Neuronal stem cell (in vitro differentiated cells): ENCODE measurements around the gene MEGF6.

Experiments
- DNase-seq: peaks from one replicate; pipeline ENCODE4 v3.0.0-alpha.2; 2013; ENCODE audit warnings: low spot score
- H2AFZ ChIP-seq: one replicate; pipeline ENCODE4 v1.6.1; 2013; ENCODE audit warnings: mild to moderate bottlenecking, low read length, inconsistent platforms
- H2AK5ac ChIP-seq: 2 replicates; pipeline ENCODE4 v1.6.1; 2013; ENCODE audit warnings: low read depth, mild to moderate bottlenecking, inconsistent platforms, low read length, moderate library complexity, mixed read lengths
- H2BK120ac ChIP-seq: 2 replicates; pipeline ENCODE4 v1.6.1; 2013; ENCODE audit warnings: low read depth, mild to moderate bottlenecking, inconsistent platforms, low read length, moderate library complexity, mixed read lengths
- H2BK12ac ChIP-seq: one replicate; pipeline ENCODE4 v1.6.1; 2013; ENCODE audit warnings: low read length, inconsistent platforms
- H2BK15ac ChIP-seq: 2 replicates; pipeline ENCODE4 v1.6.1; 2013; ENCODE audit warnings: mild to moderate bottlenecking, low read length, inconsistent platforms, mixed read lengths
- H2BK5ac ChIP-seq: one replicate; pipeline ENCODE4 v1.6.1; 2013; ENCODE audit warnings: inconsistent platforms, mild to moderate bottlenecking, low read length, moderate library complexity
- H3K14ac ChIP-seq: one replicate; pipeline ENCODE4 v1.6.1; 2013; ENCODE audit warnings: low read length, inconsistent platforms
- H3K18ac ChIP-seq: 2 replicates; pipeline ENCODE4 v1.6.1; 2013; ENCODE audit warnings: low read length, inconsistent platforms
- H3K23ac ChIP-seq: 2 replicates; pipeline ENCODE4 v1.6.1; 2013; ENCODE audit warnings: low read depth, mild to moderate bottlenecking, mixed read lengths, low read length, inconsistent platforms; ENCODE audit not compliant: poor library complexity
- H3K27ac ChIP-seq: replicated peaks from 3 replicates; pipeline ENCODE4 v1.5.1; 2013; ENCODE audit warnings: low read length, inconsistent platforms
- H3K27me3 ChIP-seq, 3 experiments: 2 replicates each; pipeline ENCODE4 v1.6.1; 2013; ENCODE audit warnings: low read length in 3 of 3, mild to moderate bottlenecking in 2 of 3, inconsistent platforms in 1 of 3, low read depth in 1 of 3, mixed read lengths in 1 of 3, moderate library complexity in 1 of 3; ENCODE audit not compliant: control insufficient read depth in 3 of 3, insufficient read depth in 3 of 3
- H3K36me3 ChIP-seq, 2 donors: replicated peaks in 1 of 2; 2 replicates each; pipeline ENCODE4 v1.6.1; 2013; ENCODE audit warnings: low read length in 2 of 2; ENCODE audit not compliant: control insufficient read depth in 2 of 2, insufficient read depth in 2 of 2
- H3K4ac ChIP-seq: 2 replicates; pipeline ENCODE4 v1.6.1; 2013; ENCODE audit warnings: inconsistent platforms, mild to moderate bottlenecking, low read length, moderate library complexity
- H3K4me1 ChIP-seq, 2 donors: 1 replicate in 1 of 2; 2 replicates in 1 of 2; pipeline ENCODE4 v1.6.1; 2013; ENCODE audit warnings: low read length in 2 of 2, low read depth in 1 of 2; ENCODE audit not compliant: control insufficient read depth in 2 of 2, insufficient read depth in 1 of 2
- H3K4me2 ChIP-seq: one replicate; pipeline ENCODE4 v1.6.1; 2013; ENCODE audit warnings: mild to moderate bottlenecking, low read length, inconsistent platforms; ENCODE audit not compliant: insufficient read depth, poor library complexity, severe bottlenecking
- H3K4me3 ChIP-seq, 2 donors: 2 replicates each; pipeline ENCODE4 v1.5.1; 2013; ENCODE audit warnings: low read length in 2 of 2, mild to moderate bottlenecking in 2 of 2, inconsistent platforms in 1 of 2, moderate library complexity in 1 of 2
- H3K79me1 ChIP-seq: one replicate; pipeline ENCODE4 v1.6.1; 2013; ENCODE audit warnings: low read depth, mild to moderate bottlenecking, inconsistent platforms, low read length, moderate library complexity
- H3K9ac ChIP-seq: one replicate; pipeline ENCODE4 v1.6.1; 2013; ENCODE audit warnings: mild to moderate bottlenecking, low read depth, low read length, inconsistent platforms; ENCODE audit not compliant: poor library complexity
- H3K9me3 ChIP-seq, 2 donors: replicated peaks in 1 of 2; 2 replicates each; pipeline versions ENCODE3 to v1.6.1; 2013; ENCODE audit warnings: low read length in 2 of 2, mild to moderate bottlenecking in 2 of 2, inconsistent platforms in 1 of 2, low read depth in 1 of 2, mixed read lengths in 1 of 2, moderate library complexity in 1 of 2; ENCODE audit not compliant: control insufficient read depth in 2 of 2, insufficient read depth in 1 of 2
- H4K8ac ChIP-seq: one replicate; pipeline ENCODE4 v1.6.1; 2013; ENCODE audit warnings: low read depth, mild to moderate bottlenecking, inconsistent platforms, low read length, moderate library complexity
- H4K91ac ChIP-seq: one replicate; pipeline ENCODE4 v1.6.1; 2013; ENCODE audit warnings: low read length, low read depth, mild to moderate bottlenecking, inconsistent platforms; ENCODE audit not compliant: poor library complexity
- WGBS, 2 donors: extraction: QIAGEN DNeasy Blood & Tissue Kit; methylation state at CpG; one replicate each; pipeline ENCODE4 v1.1.7; 2013; ENCODE audit warnings: missing lambda C conversion rate in 2 of 2, mixed read lengths in 1 of 2; ENCODE audit not compliant: insufficient read length in 2 of 2, insufficient replicate concordance in 1 of 2; ENCODE audit errors: extremely low coverage in 2 of 2; 5-methylcytosine and 5-hydroxymethylcytosine counted together

The MEGF6 gene

DNA sequence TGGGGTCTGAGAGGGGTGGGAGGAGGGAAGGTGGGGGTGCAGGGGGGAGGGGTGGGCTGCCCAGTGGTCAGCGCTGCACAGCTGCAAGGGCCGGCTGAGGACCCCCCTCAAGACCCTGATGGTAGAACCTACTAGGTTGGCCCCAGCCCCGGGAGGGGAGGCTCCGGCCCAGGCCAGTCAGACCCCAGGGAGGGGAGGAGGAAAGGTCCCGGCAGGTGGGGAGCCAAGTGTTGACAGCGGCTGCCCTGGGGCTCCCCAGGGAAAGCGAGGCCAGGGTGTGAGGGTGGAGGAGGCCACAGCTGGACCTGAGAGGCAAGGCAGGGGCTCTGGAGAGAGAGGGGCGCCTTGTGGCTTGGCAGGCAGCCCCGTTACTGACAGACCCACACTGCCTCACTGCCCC is 31.1 kb downstream of the MEGF6 start:
- Histone ChIP-seq H3K9ac (no peak overlapping the region), H2AFZ (no peak overlapping the region), H3K27me3 (no peaks in the 10 kb centered on the region), H2BK5ac (no peak overlapping the region), H3K18ac (peak overlapping the region; percentile 17), H2BK15ac (peak overlapping the region; percentile 17), H4K8ac (no peak overlapping the region), H4K91ac (no peak overlapping the region), H2BK12ac (no peak overlapping the region), H3K79me1 (peaks cover 16% of the 10 kb centered on the region), H3K4me2 (no peak overlapping the region), H3K9me3 (peaks cover 0 to 2% of the 10 kb centered on the region in 2 donors), H3K27ac (no peak overlapping the region), H2AK5ac (no peak overlapping the region), H3K4me1 (peaks cover 0 to 2% of the 10 kb centered on the region in 2 donors), H3K36me3 (peaks cover 0 to 2% of the 10 kb centered on the region in 2 donors), H3K4me3 (no peak overlapping the region), H3K23ac (no peak overlapping the region), H2BK120ac (no peak overlapping the region), H3K4ac (no peak overlapping the region), H3K14ac (peak overlapping the region; percentile 8)
- no CpG with 5 or more reads among the region's 9 CpGs for WGBS, 2 donors
- no peak for DNase-seq

- no peak overlapping the region for H2BK15ac ChIP-seq
- DNase-seq = no peak
- no peak overlapping the region for H3K4me2 ChIP-seq
- H3K18ac ChIP-seq = peak overlapping the region; percentile 38
- no peak overlapping the region for H3K27ac ChIP-seq
- H3K4me1 ChIP-seq = peaks cover 0 to 2% of the 10 kb centered on the region in 2 donors
- H4K8ac ChIP-seq = no peak overlapping the region
- no peak overlapping the region for H4K91ac ChIP-seq
- no peak overlapping the region for H3K4me3 ChIP-seq
- no peak overlapping the region for H3K9ac ChIP-seq
- peaks cover 16% of the 10 kb centered on the region for H3K79me1 ChIP-seq
- no CpG with 5 or more reads among the region's 16 CpGs for WGBS, 2 donors
- H3K4ac ChIP-seq = no peak overlapping the region
- no peak overlapping the region for H2AK5ac ChIP-seq
- no peaks in the 10 kb centered on the region for H3K36me3 ChIP-seq
- H3K9me3 ChIP-seq = peaks cover 0 to 2% of the 10 kb centered on the region in 2 donors
- H2BK5ac ChIP-seq = no peak overlapping the region
- peak overlapping the region; percentile 20 for H3K23ac ChIP-seq
- no peak overlapping the region for H2AFZ ChIP-seq
- H3K27me3 ChIP-seq = no peaks in the 10 kb centered on the region
- H2BK12ac ChIP-seq = no peak overlapping the region
- no peak overlapping the region for H2BK120ac ChIP-seq
- no peak overlapping the region for H3K14ac ChIP-seq
Measured at GRCh38 chr1:3579626-3580025, 31.7 kb downstream of the MEGF6 start.

DNA sequence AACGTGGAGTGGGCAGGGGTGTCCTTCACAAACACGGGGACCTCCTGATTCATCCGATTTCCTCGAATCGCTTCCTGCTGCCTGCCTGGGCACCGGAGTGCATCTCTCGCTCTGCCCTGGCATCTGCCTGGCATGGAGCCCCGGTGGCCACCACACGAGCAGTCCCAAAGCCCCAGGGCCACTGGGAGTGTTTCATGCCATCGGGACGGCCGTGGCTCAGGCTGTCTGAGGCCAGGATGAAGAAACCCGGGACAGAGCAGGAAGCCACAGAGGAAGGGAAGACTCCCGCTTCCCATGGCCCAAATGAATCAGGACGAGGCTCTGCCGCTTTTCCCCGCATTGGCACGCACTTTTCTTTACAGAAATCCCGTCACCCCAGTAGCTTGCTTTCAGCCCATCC is 32.4 kb downstream of the MEGF6 start:
- no CpG with 5 or more reads among the region's 19 CpGs for WGBS, 2 donors
- peak overlapping the region; percentile 21 for H3K14ac ChIP-seq
- H3K79me1 ChIP-seq = peaks cover 13% of the 10 kb centered on the region
- H3K9ac ChIP-seq = no peak overlapping the region
- H2BK120ac ChIP-seq = no peak overlapping the region
- H3K23ac ChIP-seq = no peak overlapping the region
- H3K4me2 ChIP-seq = no peak overlapping the region
- DNase-seq = no peak
- H3K27ac ChIP-seq = no peak overlapping the region
- H3K27me3 ChIP-seq = no peaks in the 10 kb centered on the region
- no peak overlapping the region for H4K91ac ChIP-seq
- H2BK12ac ChIP-seq = no peak overlapping the region
- no peak overlapping the region for H2AK5ac ChIP-seq
- H3K4ac ChIP-seq = no peak overlapping the region
- H4K8ac ChIP-seq = no peak overlapping the region
- no peak overlapping the region for H2BK15ac ChIP-seq
- H3K4me3 ChIP-seq = no peak overlapping the region
- H2BK5ac ChIP-seq = no peak overlapping the region
- peaks cover 0 to 2% of the 10 kb centered on the region in 2 donors for H3K4me1 ChIP-seq
- H3K9me3 ChIP-seq = peaks cover 0 to 2% of the 10 kb centered on the region in 2 donors
- no peaks in the 10 kb centered on the region for H3K36me3 ChIP-seq
- H3K18ac ChIP-seq = no peak overlapping the region
- no peak overlapping the region for H2AFZ ChIP-seq

- Histone ChIP-seq H3K4me3 (no peak overlapping the region), H2BK12ac (no peak overlapping the region), H3K27me3 (no peaks in the 10 kb centered on the region), H3K36me3 (no peaks in the 10 kb centered on the region), H3K23ac (peak overlapping the region; percentile 20), H3K79me1 (peaks cover 13% of the 10 kb centered on the region), H3K27ac (no peak overlapping the region), H3K14ac (no peak overlapping the region), H2AFZ (no peak overlapping the region), H2BK15ac (no peak overlapping the region), H3K9ac (no peak overlapping the region), H3K18ac (no peak overlapping the region), H2BK5ac (no peak overlapping the region), H2AK5ac (no peak overlapping the region), H3K4me1 (peaks cover 0 to 2% of the 10 kb centered on the region in 2 donors), H4K8ac (no peak overlapping the region), H3K9me3 (peaks cover 0 to 2% of the 10 kb centered on the region in 2 donors), H3K4me2 (no peak overlapping the region), H3K4ac (no peak overlapping the region), H4K91ac (no peak overlapping the region), H2BK120ac (no peak overlapping the region)
- no CpG with 5 or more reads among the region's 8 CpGs for WGBS, 2 donors
- no peak for DNase-seq
Measured at GRCh38 chr1:3578433-3578805, 32.9 kb downstream of the MEGF6 start.
